Measurements from ENCODE around the gene LRRC70. TPM values are rescaled to one million over a fixed set of nuclear protein-coding genes. Genes with fewer than 3 reads are reported as not detected.

The LRRC70 gene
- polyA plus RNA-seq, 1 experiment, result 0.71 TPM

- no peak overlapping the region for H3K4me3 ChIP-seq (ENCODE audit: low read depth, low read length)
- H3K27ac ChIP-seq (ENCODE audit: low read depth, low read length), result no peak overlapping the region
- H3K27me3 ChIP-seq (ENCODE audit: control insufficient read depth, insufficient read depth, low read length), result no peaks in the 10 kb centered on the region
- H3K9me3 ChIP-seq (ENCODE audit: control insufficient read depth, insufficient read depth, low read length), result no peaks in the 10 kb centered on the region
- DNase-seq (ENCODE audit: low read depth, low spot score), result no peak
- TF ChIP-seq CTCF (IDR thresholded peaks at IDR 0.05; ENCODE audit: low read depth, low read length), result no peak
- POLR2A ChIA-PET, result no interaction called here
- CTCF ChIA-PET, result no interaction called here
These were observed 10.0 kb downstream of the LRRC70 start for GRCh38 chr5:62588668-62589067.

GRCh38 chr5:62589504-62589903 is 10.9 kb downstream of the LRRC70 start:
- CTCF ChIA-PET, result interaction anchor here (1.0 kb wide), 1 partner anchor 129 kb away, joined by 3 read pairs; no protein-coding TSS in a partner anchor
- POLR2A ChIA-PET, result no interaction called here
- Histone ChIP-seq H3K4me3 (ENCODE audit: low read depth, low read length) (no peak overlapping the region), H3K27ac (ENCODE audit: low read depth, low read length) (no peak overlapping the region), H3K9me3 (ENCODE audit: control insufficient read depth, insufficient read depth, low read length) (no peaks in the 10 kb centered on the region), H3K27me3 (ENCODE audit: control insufficient read depth, insufficient read depth, low read length) (no peaks in the 10 kb centered on the region)
- no peak for TF ChIP-seq CTCF (IDR thresholded peaks at IDR 0.05; ENCODE audit: low read depth, low read length)
- no peak for DNase-seq (ENCODE audit: low read depth, low spot score)

GRCh38 chr5:62590387-62590786 is 11.8 kb downstream of the LRRC70 start:
- Histone ChIP-seq H3K9me3 (ENCODE audit: control insufficient read depth, insufficient read depth, low read length) (no peaks in the 10 kb centered on the region), H3K27me3 (ENCODE audit: control insufficient read depth, insufficient read depth, low read length) (no peaks in the 10 kb centered on the region), H3K27ac (ENCODE audit: low read depth, low read length) (no peak overlapping the region), H3K4me3 (ENCODE audit: low read depth, low read length) (no peak overlapping the region)
- ChIA-PET CTCF (interaction anchor here (1.0 kb wide), 1 partner anchor 130 kb away, joined by 3 read pairs; no protein-coding TSS in a partner anchor), POLR2A (no interaction called here)
- no peak for DNase-seq (ENCODE audit: low read depth, low spot score)
- TF ChIP-seq CTCF (IDR thresholded peaks at IDR 0.05; ENCODE audit: low read depth, low read length), result no peak

- ChIA-PET CTCF (interaction anchor here (0.6 kb wide), 1 partner anchor 1260 kb away, joined by 3 read pairs; the partner anchor contains the start of gene ZSWIM6), POLR2A (no interaction called here)
- H3K27ac ChIP-seq (ENCODE audit: low read depth, low read length), result no peak overlapping the region
- no peak for DNase-seq (ENCODE audit: low read depth, low spot score)
- no peak overlapping the region for H3K4me3 ChIP-seq (ENCODE audit: low read depth, low read length)
- TF ChIP-seq CTCF (IDR thresholded peaks at IDR 0.05; ENCODE audit: low read depth, low read length), result no peak
- H3K9me3 ChIP-seq (ENCODE audit: control insufficient read depth, insufficient read depth, low read length), result no peaks in the 10 kb centered on the region
- no peaks in the 10 kb centered on the region for H3K27me3 ChIP-seq (ENCODE audit: control insufficient read depth, insufficient read depth, low read length)
These were observed 13.9 kb downstream of the LRRC70 start for GRCh38 chr5:62592558-62592957.

- Histone ChIP-seq H3K9me3 (ENCODE audit: control insufficient read depth, insufficient read depth, low read length) (no peaks in the 10 kb centered on the region), H3K27ac (ENCODE audit: low read depth, low read length) (no peak overlapping the region), H3K4me3 (ENCODE audit: low read depth, low read length) (no peak overlapping the region), H3K27me3 (ENCODE audit: control insufficient read depth, insufficient read depth, low read length) (no peaks in the 10 kb centered on the region)
- no peak for TF ChIP-seq CTCF (IDR thresholded peaks at IDR 0.05; ENCODE audit: low read depth, low read length)
- ChIA-PET POLR2A (no interaction called here), CTCF (no interaction called here)
- no peak for DNase-seq (ENCODE audit: low read depth, low spot score)
These were observed 14.7 kb downstream of the LRRC70 start for GRCh38 chr5:62593331-62593730.

All from AG04450 (cell line).